NK-92 (cell line): ENCODE results near the gene ZC2HC1B.

Experiments used
- DNase-seq: peaks from one replicate; lab custom pipeline; 2025; ENCODE audit not compliant: unreplicated experiment; lab: John Stamatoyannopoulos, UW

The ZC2HC1B gene

DNA sequence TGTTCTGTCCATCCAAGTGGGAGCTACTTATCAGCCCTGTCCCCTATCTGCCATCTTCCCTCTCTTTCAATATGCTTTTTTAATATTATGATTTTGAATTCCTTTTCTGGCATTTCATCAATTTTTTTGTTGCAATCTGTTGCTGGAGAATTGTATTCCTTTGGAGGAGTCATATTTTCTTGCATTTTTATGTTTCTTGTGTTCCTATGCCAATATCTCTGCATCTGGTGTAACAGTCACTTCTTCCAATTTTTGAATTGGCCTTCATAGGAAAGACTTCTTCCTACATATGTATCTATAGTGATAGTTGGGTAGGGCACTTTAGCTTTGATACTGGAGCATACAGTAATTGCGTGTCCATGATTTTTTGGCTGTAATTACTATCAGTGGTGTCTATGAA is 70.1 kb downstream of the ZC2HC1B start:
- DNase-seq = no peak

DNA sequence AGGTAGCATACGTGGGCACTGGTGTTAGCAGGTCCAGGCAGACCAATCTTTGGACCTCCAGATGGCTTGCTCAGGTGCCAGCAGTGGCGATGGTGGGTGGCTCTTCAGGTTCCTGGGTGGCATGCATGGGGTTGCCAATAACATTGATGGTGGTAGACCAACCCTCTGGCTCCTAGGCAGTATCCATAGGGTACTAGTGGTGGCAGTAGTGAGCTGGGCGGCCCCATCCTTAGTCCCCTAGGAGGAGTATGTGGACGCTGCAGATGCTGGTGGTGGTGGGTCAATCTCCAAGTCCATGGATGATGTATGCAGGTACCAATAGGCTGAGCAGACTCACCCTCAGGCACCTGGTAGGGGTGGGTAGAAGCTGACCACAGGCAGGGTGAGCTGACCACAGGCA is 70.6 kb downstream of the ZC2HC1B start:
- DNase-seq = no peak

DNA sequence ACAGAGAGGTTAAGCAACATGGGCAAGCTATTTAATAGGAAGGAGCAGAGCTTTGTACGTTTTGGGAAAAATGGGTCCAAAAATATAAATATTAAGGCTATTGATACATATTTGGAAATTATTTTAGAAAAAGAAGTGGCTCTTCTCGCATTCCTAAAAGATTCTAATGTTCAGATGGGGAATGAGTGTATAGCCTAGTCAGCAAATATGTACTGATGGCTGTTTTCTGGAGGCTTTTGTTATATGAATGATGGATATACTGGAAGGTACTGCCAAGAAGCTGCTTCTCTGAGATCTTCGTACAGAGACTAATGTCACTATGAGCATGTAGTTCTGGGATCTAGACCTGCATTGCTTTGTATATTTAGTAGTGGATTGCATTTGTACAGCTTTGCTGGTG is 72.1 kb downstream of the ZC2HC1B start:
- DNase-seq = no peak

DNA sequence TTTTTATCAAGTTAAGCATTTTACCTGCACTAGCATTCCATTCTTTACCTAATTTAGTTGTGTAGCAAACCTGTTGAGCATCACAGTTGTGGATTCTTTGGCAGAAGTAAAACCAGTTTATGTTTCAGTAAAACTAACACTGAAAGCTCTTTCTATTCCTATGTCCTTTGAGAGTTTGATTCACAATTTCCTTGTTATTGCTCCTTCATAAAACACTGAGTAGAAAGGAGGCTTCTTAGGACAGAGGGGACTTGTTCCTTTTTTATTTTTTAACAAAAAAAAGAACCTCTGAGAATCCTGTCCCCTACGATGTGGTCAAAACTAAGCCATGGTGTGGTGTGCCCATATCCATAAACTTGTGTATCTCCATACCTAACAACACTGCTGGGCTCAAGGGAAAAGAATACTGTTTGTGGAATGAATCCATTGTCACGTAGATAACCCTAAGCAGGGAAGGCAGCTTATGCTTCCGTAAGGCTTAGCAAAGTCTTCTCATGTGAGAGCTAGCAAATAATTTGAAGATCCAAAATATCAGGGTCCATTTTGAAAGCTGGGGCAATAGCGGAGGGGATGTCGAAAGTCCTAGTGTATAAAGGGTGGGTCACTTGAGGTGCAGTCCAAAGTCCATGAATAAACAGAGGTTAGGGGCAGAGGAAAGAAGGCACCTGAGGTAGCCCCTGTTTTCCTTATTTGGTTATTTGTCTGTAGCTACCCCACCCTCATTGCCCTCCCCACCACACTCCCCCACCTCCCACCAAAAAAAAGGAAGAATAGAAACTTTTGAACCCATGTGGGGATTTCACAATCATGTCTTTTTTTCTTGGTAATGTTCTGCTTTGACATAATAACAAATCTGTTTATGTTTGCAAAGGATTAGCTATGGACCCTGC is 72.7 kb downstream of the ZC2HC1B start:
- DNase-seq = no peak

DNA sequence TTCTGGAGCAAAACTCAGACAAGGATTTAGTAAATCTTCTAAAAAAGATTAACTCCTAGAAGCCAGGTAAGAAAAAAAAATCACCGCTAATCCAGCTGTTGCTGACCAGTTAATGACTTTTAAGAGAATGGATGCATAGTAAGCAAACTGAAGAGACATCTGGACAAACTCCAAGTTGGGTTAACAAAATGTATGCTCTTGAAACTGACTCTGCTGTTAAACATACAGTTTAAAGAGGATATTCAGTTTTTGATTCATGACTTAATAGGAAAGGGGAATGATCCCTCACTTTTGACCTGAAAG is 73.3 kb downstream of the ZC2HC1B start:
- DNase-seq = no peak

DNA sequence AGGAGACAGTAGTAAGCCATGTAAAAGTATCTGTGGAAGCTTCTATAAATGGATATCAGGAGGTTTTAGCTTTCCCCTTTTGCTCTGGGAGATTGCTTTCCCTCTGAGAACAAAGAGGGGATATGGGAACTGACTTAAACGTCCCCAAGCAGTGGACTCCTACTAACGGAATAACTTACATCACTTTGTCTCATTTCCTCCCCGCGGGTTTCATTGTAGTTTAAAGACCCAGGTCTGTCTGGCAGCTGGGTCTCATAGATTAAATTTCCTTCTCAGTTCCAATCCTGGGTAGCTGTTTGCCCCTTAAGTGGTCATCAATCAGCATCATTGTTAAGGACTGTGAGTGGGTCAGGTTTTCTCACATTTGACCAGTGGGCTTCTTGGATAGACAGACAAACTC is 75.1 kb downstream of the ZC2HC1B start:
- no peak for DNase-seq

DNA sequence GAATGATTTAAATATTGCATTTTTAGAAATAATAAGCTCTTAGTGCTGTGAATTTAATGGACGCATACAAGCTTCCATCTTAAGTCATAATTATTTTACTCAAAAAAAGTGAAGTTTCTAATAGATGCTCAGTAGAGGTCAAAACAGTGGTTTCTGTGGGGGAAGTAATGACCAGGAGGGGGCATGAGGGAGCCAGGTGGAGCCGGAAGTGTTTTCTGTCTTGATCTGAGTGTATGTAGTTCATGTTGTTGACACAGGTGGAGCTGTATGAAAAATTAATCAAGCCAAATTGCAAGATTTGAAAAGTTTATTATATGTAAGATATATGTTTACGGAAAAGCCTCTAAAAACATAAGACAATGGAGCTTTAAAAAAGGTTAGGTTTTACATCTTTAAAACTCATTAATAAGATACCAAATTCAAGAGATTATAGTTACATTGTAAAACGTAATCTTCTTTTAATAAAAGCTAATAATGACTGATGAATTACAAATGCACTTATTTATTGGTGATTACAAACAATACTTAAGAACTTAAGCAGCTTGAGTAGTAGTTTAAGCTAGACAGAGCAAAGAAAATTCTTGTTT is 75.8 kb downstream of the ZC2HC1B start:
- no peak for DNase-seq

DNA sequence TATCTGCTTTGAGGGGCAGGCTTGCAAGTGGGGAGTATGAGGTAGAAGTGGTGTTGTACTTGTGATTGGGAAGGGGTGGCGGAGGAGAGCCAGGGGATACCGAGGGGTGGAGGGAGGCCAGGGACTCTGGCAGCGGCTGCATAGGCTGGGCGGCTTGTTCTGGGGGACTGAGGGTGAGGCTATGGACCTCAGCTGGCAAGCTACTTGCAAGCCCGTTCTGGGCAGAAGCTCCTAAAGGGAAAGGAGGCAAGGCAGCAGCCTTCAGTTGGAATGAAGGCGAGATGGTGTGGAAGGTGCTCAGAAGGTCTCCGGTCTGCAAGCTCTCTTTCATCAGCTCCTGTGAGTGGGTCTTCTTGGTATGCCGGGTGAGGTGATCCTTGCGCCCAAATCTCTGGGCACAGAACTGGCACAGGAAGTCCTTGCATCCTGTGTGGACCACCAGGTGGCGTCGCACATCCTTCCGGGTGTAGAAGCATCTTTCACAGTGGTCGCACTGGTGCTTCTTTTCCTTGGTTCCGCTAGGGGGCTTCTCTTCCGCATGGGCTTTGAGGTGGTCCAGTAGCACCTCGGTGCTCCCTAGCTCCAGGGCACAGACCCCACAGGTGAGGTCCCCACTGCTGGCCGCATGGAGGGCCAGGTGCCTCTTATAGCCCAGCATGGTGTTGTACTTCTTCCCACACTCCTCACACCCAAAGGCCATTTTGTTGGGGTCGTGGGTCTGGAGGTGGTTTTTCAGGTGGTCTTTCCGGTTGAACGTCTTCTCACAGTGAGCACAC is 77.8 kb downstream of the ZC2HC1B start:
- no peak for DNase-seq

DNA sequence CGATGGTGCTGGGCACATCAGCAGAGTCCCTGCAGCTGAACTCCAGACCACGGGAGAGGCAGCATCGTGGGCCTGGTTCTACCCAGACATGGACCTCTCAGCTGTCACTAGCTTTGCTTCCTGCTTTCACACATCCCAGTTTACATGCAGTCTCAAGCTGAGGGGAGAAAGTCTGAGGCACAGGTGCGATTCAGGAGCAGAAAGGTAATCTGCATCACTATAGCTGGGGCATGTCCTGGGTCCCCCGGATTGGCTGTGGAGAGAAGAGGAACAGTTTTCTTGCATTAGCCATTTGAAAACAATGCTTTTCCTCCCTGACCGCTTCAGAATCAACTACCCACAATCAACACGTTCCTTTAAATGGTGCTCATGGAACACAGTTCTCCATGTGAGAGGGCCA is 83.9 kb downstream of the ZC2HC1B start:
- no peak for DNase-seq

DNA sequence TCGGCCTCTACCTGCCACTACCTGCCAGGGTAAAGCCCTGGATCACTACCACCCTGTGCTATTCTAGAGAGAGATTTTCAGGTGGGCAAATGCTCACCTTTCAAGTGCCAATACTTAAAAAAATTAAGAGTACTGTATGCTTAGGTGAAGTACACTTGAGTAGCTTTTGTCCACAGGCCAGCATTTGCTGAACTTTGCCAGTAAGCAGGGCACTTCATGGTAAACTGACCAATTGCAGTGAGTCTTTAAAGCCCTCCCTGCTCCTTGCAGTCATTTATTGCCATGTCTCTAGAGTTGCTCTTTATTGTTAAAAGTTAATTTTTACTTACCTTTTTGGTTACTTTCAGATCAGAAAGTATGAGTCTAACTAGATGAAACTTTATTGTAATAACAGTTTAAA is 85.3 kb downstream of the ZC2HC1B start:
- DNase-seq = no peak

DNA sequence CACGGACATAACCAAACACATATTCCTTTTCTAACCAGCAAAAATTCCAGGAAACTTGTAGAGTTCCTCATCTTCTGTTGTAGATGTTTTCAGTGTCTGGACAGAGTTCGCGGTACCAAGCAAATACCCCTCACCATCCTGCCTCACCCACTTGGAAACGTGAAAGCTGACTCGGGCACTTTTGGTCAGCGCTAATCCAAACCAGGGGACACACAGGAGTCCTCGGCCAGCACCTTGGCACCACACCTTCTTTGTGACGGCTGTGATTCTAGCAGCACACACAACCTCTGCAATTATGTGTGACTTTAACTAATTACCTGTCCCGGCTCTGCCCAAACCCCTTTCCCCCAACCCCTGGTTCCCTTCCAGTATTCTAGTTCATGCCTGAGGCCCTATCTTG is 85.7 kb downstream of the ZC2HC1B start:
- no peak for DNase-seq

DNA sequence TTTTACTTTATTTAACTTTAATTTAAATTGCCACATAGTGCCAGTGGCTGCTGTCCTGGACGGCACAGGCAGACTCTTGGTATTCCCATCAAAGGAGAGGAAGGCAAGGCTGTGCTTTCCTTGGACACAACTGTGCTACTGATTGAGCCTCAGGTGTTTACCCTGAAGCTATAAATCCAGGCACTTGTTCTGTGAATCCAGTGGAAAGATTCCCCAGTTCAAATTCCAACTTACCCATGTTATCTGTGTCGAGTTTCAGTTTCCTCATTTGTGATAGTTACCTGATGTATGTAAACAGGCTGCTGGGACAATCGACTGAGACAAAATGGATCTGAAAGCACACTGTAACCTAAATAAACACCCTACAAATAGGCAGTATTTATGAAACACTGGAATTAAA is 86.6 kb downstream of the ZC2HC1B start:
- DNase-seq = no peak

DNA sequence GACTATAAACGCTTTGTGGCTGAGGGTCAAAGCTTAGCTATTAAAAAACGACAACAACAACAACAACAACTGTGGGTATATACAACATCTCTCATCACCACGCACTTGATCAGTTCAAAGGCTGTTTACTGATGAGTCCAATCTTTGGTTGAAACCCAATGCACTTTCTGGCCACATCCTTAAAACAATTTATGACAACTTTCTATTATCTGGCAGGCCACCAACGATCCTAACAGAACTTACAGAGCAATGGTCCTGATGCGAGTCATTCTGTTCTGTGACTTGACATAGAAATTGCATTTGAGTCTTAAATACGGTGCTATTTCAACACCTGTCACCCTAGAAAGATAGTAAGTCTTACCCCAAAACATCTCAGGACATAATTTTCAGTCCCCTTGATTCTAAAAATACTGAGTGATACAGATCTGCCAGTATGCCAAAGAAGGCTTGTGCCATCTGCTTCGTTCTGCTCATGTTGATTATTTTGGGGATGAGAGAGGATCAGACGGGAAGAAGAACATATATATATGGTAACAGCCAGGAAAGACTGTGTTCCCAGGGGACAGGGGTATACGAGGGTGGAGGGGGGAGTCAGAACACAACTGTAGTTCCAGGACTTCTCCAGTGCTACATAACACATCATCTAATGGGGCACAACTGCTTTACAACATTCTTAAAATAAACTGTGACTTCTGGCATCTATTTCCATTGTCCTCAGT is 87.9 kb downstream of the ZC2HC1B start:
- no peak for DNase-seq

DNA sequence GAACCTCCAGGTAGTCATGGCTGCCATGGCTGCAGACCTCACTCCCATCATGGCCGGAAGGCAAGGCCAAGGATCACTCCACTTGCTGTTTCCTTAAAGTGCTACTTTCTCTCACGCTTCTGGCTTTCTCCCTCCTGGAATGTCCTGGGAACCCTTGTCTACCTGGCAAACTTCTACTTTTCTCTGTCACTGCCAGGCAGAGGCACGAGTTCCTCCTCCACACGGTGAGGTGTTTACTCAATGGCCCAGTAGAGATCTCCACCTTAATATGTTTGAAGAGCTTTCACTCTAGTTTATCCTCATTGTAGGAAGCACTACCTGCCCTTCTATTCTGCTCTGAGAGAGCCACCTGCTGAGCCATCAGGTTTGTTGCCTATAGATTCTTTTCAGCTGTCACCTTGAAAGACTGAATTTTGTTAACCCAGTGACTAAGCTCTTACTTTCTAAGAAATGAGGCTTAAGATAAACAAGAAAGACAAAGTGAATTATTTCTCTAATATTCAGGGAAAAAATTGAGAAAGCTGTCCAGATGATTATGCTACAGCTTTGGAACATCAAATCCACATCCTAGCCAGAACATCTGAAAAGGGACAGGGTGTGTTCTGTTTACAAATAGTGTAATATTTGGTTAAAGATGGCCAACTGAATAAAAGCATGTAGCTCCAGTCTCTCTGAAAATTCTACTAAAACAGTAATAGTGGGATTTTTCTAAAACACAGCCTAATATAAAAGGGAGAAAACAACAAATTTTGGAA is 88.8 kb downstream of the ZC2HC1B start:
- DNase-seq = no peak

DNA sequence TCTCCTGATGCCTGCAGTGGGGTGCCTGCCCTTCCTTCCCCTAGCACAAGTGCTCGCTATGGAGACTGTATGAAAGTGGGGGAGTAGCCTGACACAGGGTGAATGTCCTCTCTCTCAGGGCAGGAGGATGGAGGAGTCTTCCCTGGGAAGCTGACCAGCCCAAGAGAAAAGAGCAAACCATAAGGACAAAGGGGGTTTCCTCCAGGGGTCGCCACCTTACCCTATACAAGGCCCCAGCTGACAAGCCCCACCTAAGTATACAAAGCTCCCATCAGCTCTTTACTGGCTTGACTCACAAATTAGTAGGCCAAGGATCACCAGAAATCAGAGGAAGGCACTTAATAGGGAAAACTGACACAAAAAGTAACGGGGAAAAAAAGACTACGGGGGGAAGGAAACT is 89.6 kb downstream of the ZC2HC1B start:
- DNase-seq = no peak

DNA sequence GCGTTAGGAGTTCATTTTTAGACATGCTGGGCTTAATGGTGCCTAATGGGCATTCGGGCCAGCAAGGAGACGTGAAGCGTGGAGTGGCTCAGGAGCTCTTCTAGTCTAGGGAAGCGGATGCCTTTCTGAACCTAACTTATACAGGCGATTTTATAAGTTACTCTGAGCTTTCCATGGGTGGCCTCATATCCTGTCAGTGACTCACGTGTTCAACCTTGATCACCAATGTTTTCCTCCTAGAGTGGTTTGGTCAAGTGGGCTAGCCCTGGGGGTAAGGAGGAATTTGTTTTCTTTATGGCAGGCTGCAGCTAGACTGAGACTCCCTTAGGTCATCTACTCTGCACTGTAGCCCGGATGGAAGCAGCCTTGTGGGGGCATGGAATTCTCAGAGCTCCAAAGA is 91.7 kb downstream of the ZC2HC1B start:
- DNase-seq = no peak

DNA sequence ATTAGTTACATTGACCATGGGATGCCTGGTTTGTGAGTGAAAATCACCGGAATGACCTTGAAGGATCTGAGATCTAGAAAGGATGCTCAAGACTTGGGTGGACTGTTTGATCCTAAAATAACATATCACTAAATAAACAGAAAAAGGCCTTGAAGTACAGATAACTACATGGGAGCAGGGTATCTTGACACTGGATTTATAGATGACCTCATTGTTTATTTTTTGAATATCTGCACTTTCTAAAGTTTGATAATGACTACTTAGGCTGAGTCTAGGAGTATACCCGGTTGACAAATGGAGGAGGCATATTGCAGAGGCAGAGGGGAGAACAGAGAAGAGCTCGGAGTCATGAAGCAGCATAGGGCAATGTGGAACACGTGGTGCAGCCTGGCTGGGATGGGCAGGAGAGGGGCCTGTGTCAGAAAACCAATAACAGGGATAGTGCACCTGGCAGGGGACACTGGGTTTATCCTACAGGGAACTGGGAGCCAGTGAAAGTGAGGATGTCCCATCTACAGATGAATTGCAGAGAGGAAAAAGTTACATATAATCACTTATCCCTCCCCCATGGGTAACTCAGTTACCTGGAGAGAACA is 93.5 kb downstream of the ZC2HC1B start:
- DNase-seq = no peak

DNA sequence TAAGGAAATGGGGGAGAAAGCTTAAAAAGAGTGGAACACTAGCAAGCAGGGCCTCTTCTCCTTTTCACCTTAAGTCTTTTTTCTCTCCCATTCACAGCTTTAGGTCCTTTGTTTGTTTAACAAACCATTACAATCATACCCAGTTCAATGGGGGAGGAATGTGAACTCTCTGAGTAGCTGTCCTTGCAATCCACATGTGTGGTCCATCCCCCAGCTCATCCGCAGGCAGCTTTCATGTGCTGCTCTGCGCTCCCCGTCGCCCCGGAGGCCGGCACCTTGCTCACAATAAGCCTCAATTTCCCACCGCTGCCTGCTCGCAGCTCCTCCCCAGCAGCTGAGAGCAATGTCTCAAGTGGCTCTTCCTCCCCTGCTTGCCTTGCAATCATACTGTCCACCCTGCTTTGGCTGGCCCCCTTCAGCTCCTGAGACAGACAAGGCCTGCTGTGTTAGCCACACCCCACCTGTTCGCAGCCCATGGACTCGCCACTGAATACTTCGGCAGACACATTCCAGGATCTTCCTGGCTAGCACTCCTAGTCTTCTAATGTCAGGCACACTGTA is 94.6 kb downstream of the ZC2HC1B start:
- no peak for DNase-seq

DNA sequence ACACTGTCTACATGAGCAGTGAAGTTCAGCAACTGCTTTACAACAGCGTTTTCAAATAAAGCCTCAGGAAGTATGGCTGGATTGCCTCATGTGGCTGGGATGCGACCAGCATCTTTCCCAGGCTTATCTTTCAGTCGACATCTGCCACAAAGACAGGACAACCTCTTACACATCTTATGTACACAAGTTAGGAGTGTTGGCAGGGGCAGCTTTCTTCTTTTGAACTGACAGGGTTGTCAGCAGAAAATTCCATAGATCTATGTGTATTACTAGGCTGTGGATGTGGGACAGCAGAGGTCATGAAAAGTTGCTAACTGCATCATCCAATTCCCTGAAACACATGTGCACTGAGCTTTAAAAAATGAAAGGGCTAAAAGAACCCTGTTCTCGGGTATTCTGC is 95.7 kb downstream of the ZC2HC1B start:
- DNase-seq = no peak

DNA sequence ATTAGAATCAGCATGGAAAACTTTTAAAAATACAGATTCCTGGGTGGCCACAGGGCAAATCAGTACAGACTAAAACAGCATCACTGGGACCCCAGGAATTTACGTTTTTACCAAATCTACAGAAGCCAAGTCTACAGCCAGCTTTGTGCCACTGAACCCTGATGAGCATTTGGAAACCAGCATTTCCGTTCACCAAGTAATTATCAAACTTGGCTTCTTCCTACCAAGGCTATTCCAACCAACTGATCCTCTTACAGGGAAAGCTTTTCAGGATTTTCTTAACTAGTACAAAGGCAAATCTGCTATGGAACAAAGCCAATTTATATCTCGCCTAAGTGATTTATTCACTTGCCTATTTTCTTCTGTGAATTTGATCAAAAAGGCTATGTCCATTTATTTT is 96.8 kb downstream of the ZC2HC1B start:
- DNase-seq = no peak
